Thoracic aorta (tissue), 2 donors: Measurements from ENCODE around the gene GADL1. TPM values are rescaled to one million over a fixed set of nuclear protein-coding genes. Genes with fewer than 3 reads are reported as not detected.

Experiments
- ATAC-seq: fragments of 150-250 bp; one replicate; pipeline ENCODE4 v1.8.0; 2017; ENCODE audit warnings: low read depth; ENCODE audit not compliant: insufficient number of reproducible peaks, low FRiP score
- DNase-seq: peaks from one replicate; pipeline ENCODE4 v3.0.0-alpha.2; 2020; ENCODE audit warnings: low spot score
- H3K27ac ChIP-seq, 2 donors: fragments of 200-600 bp; sonication (generic); 1 replicate in 1 of 2; 2 replicates in 1 of 2; pipeline ENCODE4 v1.5.1; 2016; ENCODE audit warnings: mild to moderate bottlenecking in 2 of 2, moderate library complexity in 2 of 2
- H3K27me3 ChIP-seq: fragments of 200-600 bp; sonication (generic); replicated peaks from 2 replicates; pipeline ENCODE4 v1.6.0; 2016; ENCODE audit warnings: mild to moderate bottlenecking; ENCODE audit not compliant: insufficient read depth
- H3K36me3 ChIP-seq: fragments of 200-600 bp; sonication (generic); one replicate; pipeline ENCODE4 v1.5.1; 2016
- H3K4me1 ChIP-seq, 2 donors: fragments of 200-600 bp; sonication (generic); 1 replicate in 1 of 2; 2 replicates in 1 of 2; pipeline versions ENCODE4 v1.5.1 to v1.6.0; 2016; ENCODE audit warnings: low read depth in 2 of 2, mild to moderate bottlenecking in 1 of 2; ENCODE audit not compliant: control insufficient read depth in 1 of 2
- H3K4me3 ChIP-seq: fragments of 200-600 bp; sonication (generic); 2 replicates; pipeline ENCODE4 v1.5.1; 2016; ENCODE audit warnings: mild to moderate bottlenecking
- H3K9me3 ChIP-seq: fragments of 200-600 bp; sonication (generic); 2 replicates; pipeline ENCODE4 v1.5.1; 2016
- total RNA-seq, 2 donors: library from RNA; depleted of rRNA; stranded (reverse); fragments of >200 nt; gene quantifications; one replicate each; pipeline versions ENCODE4 v1.1.0 to v1.2.3, GENCODE V29; 2016
- TF ChIP-seq, protein P1 (sequence below): fragments of 200-600 bp; sonication (generic); IDR thresholded peaks from one replicate; pipeline ENCODE4 v1.5.1; 2019; ENCODE audit warnings: antibody characterized with exemption

The GADL1 gene
- total RNA-seq, 2 donors from 2014 or later = 0.27 to 1.1 TPM

- H3K4me3 ChIP-seq = no peak overlapping the region
- ATAC-seq = no peak
- H3K27me3 ChIP-seq = no peaks in the 10 kb centered on the region
- H3K27ac ChIP-seq = no peak overlapping the region
- no peaks in the 10 kb centered on the region for H3K9me3 ChIP-seq
- H3K4me1 ChIP-seq = no peaks in the 10 kb centered on the region
- no peak for DNase-seq
- no peaks in the 10 kb centered on the region for H3K36me3 ChIP-seq
- TF ChIP-seq, protein P1, sequence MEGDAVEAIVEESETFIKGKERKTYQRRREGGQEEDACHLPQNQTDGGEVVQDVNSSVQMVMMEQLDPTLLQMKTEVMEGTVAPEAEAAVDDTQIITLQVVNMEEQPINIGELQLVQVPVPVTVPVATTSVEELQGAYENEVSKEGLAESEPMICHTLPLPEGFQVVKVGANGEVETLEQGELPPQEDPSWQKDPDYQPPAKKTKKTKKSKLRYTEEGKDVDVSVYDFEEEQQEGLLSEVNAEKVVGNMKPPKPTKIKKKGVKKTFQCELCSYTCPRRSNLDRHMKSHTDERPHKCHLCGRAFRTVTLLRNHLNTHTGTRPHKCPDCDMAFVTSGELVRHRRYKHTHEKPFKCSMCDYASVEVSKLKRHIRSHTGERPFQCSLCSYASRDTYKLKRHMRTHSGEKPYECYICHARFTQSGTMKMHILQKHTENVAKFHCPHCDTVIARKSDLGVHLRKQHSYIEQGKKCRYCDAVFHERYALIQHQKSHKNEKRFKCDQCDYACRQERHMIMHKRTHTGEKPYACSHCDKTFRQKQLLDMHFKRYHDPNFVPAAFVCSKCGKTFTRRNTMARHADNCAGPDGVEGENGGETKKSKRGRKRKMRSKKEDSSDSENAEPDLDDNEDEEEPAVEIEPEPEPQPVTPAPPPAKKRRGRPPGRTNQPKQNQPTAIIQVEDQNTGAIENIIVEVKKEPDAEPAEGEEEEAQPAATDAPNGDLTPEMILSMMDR = no peak
Observed at GRCh38 chr3:30786365-30786764, 108.1 kb downstream of the GADL1 start.

GRCh38 chr3:30779686-30780287 is 114.7 kb downstream of the GADL1 start:
- ATAC-seq (no peak), DNase-seq (no peak)
- no peaks in the 10 kb centered on the region for H3K9me3 ChIP-seq
- no peaks in the 10 kb centered on the region for H3K36me3 ChIP-seq
- H3K27me3 ChIP-seq = no peaks in the 10 kb centered on the region
- H3K4me1 ChIP-seq = no peaks in the 10 kb centered on the region
- no peak overlapping the region for H3K27ac ChIP-seq
- no peak overlapping the region for H3K4me3 ChIP-seq
- TF ChIP-seq, protein P1 = no peak

DNA sequence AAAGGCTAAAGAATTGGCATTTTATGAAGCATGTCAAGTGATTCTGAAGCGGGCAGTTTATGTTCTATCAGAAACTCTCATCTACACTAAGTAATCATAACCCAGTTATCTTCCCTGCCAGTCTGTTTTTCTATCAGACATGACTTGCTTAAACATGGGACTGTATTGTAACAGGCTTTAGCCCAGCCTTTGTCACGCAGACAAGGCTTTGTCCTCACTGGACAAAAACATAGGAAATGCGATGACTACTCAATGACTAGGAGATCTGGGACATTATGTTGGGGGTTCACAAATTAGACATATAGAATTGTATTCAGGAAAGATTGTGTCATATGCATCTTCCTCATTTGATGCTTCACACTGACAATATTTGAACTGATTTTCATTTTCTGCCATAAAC is 115.5 kb downstream of the GADL1 start:
- no peak for DNase-seq
- Histone ChIP-seq H3K9me3 (no peaks in the 10 kb centered on the region), H3K36me3 (no peaks in the 10 kb centered on the region), H3K4me3 (no peak overlapping the region), H3K27me3 (no peaks in the 10 kb centered on the region), H3K27ac (no peak overlapping the region), H3K4me1 (no peaks in the 10 kb centered on the region)
- ATAC-seq = no peak
- TF ChIP-seq, protein P1 = no peak

DNA sequence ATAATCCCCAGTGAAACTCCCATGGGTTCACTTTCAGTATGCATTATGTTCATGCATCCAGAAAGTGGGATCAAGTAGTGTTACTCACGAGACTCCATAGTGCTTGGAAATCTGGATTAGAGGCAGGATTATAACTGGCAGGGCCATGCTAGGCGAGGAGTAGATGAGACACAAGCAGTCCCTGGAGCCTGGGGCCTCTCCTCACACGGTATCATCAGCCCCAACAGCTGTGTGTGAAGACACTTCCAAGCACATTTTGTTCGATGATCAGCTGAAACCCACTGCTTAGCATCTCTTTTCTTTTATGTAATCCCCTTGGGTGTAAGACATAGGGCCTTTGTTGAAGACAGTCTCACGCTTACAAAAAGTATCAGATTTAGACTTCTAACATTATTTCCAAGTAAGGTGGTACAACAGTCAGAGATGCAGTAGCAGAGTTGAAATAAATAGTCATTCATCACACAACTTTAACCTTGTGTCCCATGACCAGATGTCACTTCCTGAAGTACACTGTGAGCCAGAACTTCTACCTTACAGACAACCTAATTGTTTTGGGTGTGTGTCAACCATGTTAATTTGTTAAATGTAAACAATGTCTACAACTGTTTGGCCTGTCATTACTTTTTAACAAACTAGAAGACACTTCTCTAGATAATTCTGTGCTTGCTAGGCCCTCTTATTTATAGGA is 116.9 kb downstream of the GADL1 start:
- ATAC-seq (no peak), DNase-seq (no peak)
- Histone ChIP-seq H3K27me3 (no peaks in the 10 kb centered on the region), H3K9me3 (no peaks in the 10 kb centered on the region), H3K36me3 (no peaks in the 10 kb centered on the region), H3K4me3 (no peak overlapping the region), H3K4me1 (no peaks in the 10 kb centered on the region), H3K27ac (no peak overlapping the region)
- TF ChIP-seq, protein P1 = no peak

GRCh38 chr3:30776186-30776815 is 118.2 kb downstream of the GADL1 start:
- TF ChIP-seq, protein P1 = no peak
- no peaks in the 10 kb centered on the region for H3K9me3 ChIP-seq
- no peak for DNase-seq
- H3K4me3 ChIP-seq = no peak overlapping the region
- no peak for ATAC-seq
- no peak overlapping the region for H3K27ac ChIP-seq
- no peaks in the 10 kb centered on the region for H3K4me1 ChIP-seq
- no peaks in the 10 kb centered on the region for H3K27me3 ChIP-seq
- H3K36me3 ChIP-seq = no peaks in the 10 kb centered on the region
